Measurements from ENCODE around the gene FPR1. TPM values are rescaled to one million over a fixed set of nuclear protein-coding genes. Genes with fewer than 3 reads are reported as not detected.

The FPR1 gene
- total and polyA plus RNA-seq, 2 of the 4 experiments (the other 2 are of a cell fraction) = not detected

GRCh38 chr19:51754770-51755169, 3.1 kb upstream of the FPR1 start:
- H3K4me3 ChIP-seq (ENCODE audit: insufficient read depth, low read depth, low read length) = no peak overlapping the region
- DNase-seq (no peak), ATAC-seq (ENCODE audit: low read depth) (no peak)
- POLR2A ChIA-PET (ENCODE audit: unreplicated experiment) = no interaction called here
- H2AK9ac ChIP-seq (replicated peaks; ENCODE audit: low read depth, low read length, poor library complexity) = no peak overlapping the region
- CTCF ChIA-PET = no interaction called here
- in situ Hi-C loops (cut with MboI; ENCODE audit: low sequenced_read_pairs) = no loop called here
- H2AFZ ChIP-seq (replicated peaks; ENCODE audit: low read length, poor library complexity) = no peak overlapping the region
- H2AK5ac ChIP-seq (ENCODE audit: low read depth, low read length) = no peak overlapping the region
- H4K20me1 ChIP-seq (ENCODE audit: insufficient read depth, low read length) = no peaks in the 10 kb centered on the region
- H3K9me3 ChIP-seq (ENCODE audit: control insufficient read depth, insufficient read depth, low read length) = peaks cover 6% of the 10 kb centered on the region
- no peak overlapping the region for H3K4me2 ChIP-seq (ENCODE audit: low read depth, low read length)
- H3K9me1 ChIP-seq (ENCODE audit: insufficient read depth, low read length) = no peaks in the 10 kb centered on the region
- no peak overlapping the region for H3K9ac ChIP-seq (ENCODE audit: low read depth, low read length)
- H2BK5ac ChIP-seq (ENCODE audit: low read depth, low read length, poor library complexity, severe bottlenecking) = no peak overlapping the region
- no CpG with 5 or more reads among the region's 4 CpGs for WGBS, 2 experiments (ENCODE audit: extremely low coverage in 2 of 2, insufficient read length in 1 of 2)
- no peak overlapping the region for H3K18ac ChIP-seq (ENCODE audit: low read depth, low read length)
- H3K27ac ChIP-seq (ENCODE audit: insufficient read depth, low read length) = no peak overlapping the region
- intact Hi-C loops (cut with micrococcal nuclease) = no loop called here
- dilution Hi-C loops (cut with HindIII; ENCODE audit: low sequenced_read_pairs, unreplicated experiment) = no loop called here
- TF ChIP-seq MAZ (IDR thresholded peaks at IDR 0.05; ENCODE audit: borderline replicate concordance, low read depth, low read length) (no peak), NFE2L2 (IDR thresholded peaks at IDR 0.05; ENCODE audit: low read depth, low read length) (no peak), FOS (IDR thresholded peaks at IDR 0.05; ENCODE audit: low read depth, low read length) (no peak)
- BruUV-seq (replicated peaks) = no TSS peak
- no peak overlapping the region for H2BK20ac ChIP-seq (ENCODE audit: low read depth, low read length)
- no peak overlapping the region for H4K91ac ChIP-seq (ENCODE audit: insufficient read depth, low read depth, low read length)
- H4K5ac ChIP-seq (ENCODE audit: low read depth, low read length) = no peak overlapping the region
- H2BK120ac ChIP-seq (ENCODE audit: low read depth, low read length) = no peak overlapping the region
- H3K23ac ChIP-seq (ENCODE audit: low read depth, low read length) = no peak overlapping the region
- H3K36me3 ChIP-seq (ENCODE audit: control insufficient read depth, insufficient read depth, low read length) = no peaks in the 10 kb centered on the region
- no peak overlapping the region for H3K56ac ChIP-seq (ENCODE audit: extremely low read depth, insufficient read depth, low read length)
- H3K4ac ChIP-seq (ENCODE audit: low read depth, low read length) = no peak overlapping the region
- no peaks in the 10 kb centered on the region for H3K4me1 ChIP-seq (ENCODE audit: control insufficient read depth, insufficient read depth, low read length)
- no peaks in the 10 kb centered on the region for H3K27me3 ChIP-seq (ENCODE audit: control insufficient read depth, insufficient read depth, low read length)
- no peaks in the 10 kb centered on the region for H3K79me1 ChIP-seq (ENCODE audit: low read depth in 1 of 2, low read length in 2 of 2)
- H3K14ac ChIP-seq (replicated peaks; ENCODE audit: low read depth, low read length) = no peak overlapping the region
- H2BK15ac ChIP-seq (ENCODE audit: low read depth, low read length) = no peak overlapping the region
- H4K8ac ChIP-seq (ENCODE audit: low read depth in 2 of 2, low read length in 2 of 2) = no peak overlapping the region
